ENCODE results near the gene FBF1. TPM values are rescaled to one million over a fixed set of nuclear protein-coding genes. Genes with fewer than 3 reads are reported as not detected.

Gene FBF1
- total RNA-seq, 4 donors from 2014 or later, result 4.7 to 8.8 (median 7.0) TPM

DNA sequence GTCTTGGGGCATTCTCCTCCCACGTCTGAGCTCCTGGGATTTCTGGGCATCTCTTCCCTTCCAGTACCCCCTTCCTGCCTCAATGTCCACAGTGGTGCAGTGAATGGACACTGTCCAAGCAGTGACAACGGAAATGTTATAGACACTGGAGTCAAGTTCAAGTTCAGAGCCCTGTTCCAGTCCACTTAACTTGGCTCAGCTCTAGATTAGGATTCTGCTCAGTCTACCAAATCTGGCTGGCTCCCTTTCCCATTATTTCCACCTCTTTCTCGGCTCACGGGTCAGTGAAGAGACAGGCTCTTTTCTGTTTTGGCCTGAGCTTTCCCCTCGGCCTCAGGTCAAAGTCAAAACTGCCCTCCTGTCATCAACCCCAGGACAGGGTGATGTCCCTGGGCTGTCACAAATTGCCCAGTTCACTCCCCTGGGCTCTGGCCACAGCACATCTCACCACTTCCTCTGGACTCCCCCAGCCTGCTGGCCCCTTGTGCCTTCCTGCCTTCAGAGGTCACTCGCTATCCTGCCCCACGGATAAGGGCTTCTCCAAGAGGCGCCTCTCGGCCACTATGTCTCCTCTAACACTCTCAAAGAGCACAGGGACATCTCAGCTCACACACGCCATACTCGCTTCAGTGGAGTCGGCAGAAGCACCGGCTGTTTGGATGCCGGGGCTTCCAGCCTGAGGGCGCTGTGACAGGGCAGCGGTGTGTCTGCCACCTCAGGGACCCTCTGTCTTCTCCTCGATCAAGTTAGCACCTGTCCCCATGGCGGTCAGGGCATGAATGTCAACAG lies 18.5 kb downstream of the FBF1 start:
- ATAC-seq (ENCODE audit: low FRiP score) (no peak), DNase-seq (ENCODE audit: low spot score) (no peak)
- TF ChIP-seq, protein P1, sequence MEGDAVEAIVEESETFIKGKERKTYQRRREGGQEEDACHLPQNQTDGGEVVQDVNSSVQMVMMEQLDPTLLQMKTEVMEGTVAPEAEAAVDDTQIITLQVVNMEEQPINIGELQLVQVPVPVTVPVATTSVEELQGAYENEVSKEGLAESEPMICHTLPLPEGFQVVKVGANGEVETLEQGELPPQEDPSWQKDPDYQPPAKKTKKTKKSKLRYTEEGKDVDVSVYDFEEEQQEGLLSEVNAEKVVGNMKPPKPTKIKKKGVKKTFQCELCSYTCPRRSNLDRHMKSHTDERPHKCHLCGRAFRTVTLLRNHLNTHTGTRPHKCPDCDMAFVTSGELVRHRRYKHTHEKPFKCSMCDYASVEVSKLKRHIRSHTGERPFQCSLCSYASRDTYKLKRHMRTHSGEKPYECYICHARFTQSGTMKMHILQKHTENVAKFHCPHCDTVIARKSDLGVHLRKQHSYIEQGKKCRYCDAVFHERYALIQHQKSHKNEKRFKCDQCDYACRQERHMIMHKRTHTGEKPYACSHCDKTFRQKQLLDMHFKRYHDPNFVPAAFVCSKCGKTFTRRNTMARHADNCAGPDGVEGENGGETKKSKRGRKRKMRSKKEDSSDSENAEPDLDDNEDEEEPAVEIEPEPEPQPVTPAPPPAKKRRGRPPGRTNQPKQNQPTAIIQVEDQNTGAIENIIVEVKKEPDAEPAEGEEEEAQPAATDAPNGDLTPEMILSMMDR (IDR thresholded peaks at IDR 0.05), result no peak

DNA sequence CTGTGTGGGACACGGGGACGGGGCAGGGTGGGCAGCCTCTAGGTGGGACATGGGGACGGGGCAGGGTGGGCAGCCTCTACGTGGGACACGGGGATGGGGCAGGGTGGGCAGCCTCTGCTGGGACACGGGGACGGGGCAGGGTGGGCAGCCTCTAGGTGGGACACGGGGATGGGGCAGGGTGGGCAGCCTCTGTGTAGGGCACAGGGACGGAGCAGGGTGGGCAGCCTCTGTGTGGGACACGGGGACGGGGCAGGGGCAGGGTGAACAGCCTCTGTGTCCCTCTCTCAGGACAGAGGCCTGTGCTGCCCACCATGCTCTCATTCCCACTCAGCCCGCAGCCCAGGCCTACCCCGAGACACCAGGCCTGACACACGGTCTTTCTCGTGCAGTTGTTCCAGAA lies 19.2 kb downstream of the FBF1 start:
- DNase-seq (ENCODE audit: low spot score) (no peak), ATAC-seq (ENCODE audit: low FRiP score) (no peak)
- TF ChIP-seq, protein P1 (IDR thresholded peaks at IDR 0.05), result no peak

DNA sequence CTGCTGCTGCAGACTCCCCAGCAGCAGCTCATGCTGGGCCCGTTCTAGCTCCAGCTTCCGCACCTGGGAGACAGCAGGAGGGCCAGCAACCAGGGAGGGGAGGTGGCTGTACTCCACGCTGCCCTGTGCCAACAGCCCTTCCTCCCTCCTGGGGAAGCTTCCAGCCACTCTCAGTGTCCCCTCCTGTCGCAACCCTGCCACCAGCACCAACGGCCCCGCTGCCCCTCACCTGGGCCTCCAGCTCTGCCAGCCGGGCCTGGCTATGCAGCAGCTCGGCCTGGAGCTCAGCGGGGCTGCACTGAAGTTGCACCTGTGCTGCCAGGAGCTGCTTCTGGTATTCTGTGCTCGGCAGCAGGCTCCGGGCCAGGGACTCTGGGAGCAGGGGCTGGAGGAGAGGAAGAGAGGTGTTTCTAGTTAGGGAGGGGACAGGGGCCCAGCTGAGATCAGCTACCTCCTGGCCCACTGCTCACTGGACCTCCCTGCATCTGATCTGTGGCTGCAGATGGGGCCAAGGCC lies 20.7 kb downstream of the FBF1 start:
- TF ChIP-seq, protein P1 (IDR thresholded peaks at IDR 0.05), result no peak
- ATAC-seq (ENCODE audit: low FRiP score) (no peak), DNase-seq (ENCODE audit: low spot score) (no peak)

DNA sequence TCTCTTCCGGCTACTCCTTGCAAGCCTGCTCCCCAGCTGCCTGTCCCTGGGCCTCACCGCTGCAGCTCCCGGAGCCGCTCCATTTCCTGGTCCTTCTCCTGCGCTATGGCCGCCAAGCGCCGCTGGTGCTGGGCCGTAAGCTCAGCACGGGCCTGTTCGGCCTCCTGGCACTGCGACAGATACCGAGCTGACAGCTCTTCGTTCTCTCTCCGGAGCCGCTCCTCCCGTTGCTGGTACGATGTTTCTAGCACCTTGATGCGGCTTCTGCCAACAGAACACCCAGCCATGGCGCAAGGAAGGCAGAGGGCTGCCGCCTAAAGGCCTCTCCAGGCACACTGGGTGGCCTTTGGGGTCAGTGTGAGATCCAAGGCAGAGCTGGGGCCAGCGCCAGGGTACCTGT lies 21.2 kb downstream of the FBF1 start:
- no peak for ATAC-seq (ENCODE audit: low FRiP score)
- TF ChIP-seq, protein P1 (IDR thresholded peaks at IDR 0.05), result no peak
- no peak for DNase-seq (ENCODE audit: low spot score)

DNA sequence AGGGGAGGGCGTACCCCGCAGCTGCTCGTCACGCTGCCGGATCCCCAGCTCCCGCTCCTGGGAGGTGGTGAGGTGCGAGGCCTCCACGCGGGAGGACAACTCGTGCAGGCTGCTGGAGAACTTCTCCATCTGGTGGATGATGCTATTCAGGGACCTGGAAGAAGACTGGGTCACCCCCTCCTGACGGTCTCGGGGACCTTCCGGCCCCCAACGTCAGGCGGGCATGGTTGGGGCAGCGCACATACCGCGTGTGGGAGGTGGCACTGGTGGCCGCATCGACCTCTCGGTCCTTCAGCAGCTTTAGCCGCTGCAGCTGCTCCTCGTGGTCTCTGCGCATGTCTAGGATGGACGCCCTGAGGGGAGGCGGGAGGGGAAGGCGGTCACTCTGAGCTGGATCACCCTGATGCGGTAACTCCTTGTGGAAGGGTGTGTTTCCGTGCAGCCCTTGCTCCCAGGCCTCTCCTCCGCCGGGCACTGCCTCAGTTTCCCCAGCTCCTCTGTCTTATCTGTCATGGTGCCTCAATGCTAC lies 22.9 kb downstream of the FBF1 start:
- ATAC-seq (ENCODE audit: low FRiP score), result no peak
- TF ChIP-seq, protein P1 (IDR thresholded peaks at IDR 0.05), result no peak
- DNase-seq (ENCODE audit: low spot score), result no peak

DNA sequence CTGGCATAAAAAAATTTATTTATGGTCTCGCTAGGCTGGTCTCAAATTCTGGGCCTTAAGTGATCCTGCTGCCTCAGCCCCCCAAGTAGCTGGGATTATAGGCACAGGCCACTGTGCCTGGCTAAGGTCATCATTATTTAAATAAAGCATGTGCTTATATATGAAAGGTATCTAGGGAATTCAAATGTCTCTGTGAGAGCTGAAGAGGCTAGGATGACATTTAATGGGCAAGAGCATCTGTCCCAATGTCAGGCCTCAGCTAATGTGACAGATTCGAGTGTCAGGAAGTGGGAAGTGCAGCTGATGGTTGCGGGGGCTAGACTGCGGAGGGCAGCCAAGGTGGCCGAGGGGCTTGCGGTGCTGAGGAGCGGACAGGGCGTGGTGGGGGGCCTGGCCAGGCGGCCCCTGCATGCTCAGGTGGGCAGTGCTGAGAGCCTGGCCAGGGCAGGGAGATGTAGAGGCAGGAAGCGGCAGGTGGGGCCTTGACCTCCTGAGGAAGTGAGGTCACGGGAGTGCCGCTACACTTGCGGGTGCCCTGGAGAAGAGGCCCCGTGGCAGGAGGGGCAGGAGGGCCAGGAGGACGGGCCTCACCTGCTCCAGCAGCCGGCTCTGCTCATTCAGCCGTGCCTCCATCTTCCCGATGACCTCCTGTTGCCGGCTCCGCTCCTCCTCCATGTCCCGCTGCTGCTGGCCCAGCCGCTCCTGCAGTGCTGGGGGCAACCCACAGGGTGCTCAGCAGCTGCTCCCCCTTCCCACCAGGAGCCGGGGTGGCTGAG lies 23.5 kb downstream of the FBF1 start:
- TF ChIP-seq, protein P1 (IDR thresholded peaks at IDR 0.05), result no peak
- no peak for DNase-seq (ENCODE audit: low spot score)
- no peak for ATAC-seq (ENCODE audit: low FRiP score)
